Endothelial cell of umbilical vein (primary cell): ENCODE measurements around the gene ATG7. TPM values are rescaled to one million over a fixed set of nuclear protein-coding genes. Genes with fewer than 3 reads are reported as not detected.

Experiments used
- BruUV-seq: library from RNA; stranded (reverse); fragments of 400-500 nt; replicated peaks from 2 replicates; lab custom pipeline; 2021; lab: Mats Ljungman, UMichigan
- CTCF ChIA-PET: fragments of 300-600, 350-600 bp; sonication (Branson Sonifier 250); formaldehyde crosslinking; loops from one replicate; lab custom pipeline; 2021; ENCODE audit warnings: antibody characterized with exemption, inconsistent platforms; lab: Charles Lee
- POLR2A ChIA-PET: fragments of 300-600, 350-600 bp; sonication (Branson Sonifier 250); formaldehyde crosslinking; loops from one replicate; lab custom pipeline; 2021; ENCODE audit warnings: antibody characterized with exemption, inconsistent platforms; lab: Charles Lee
- DNase-seq: peaks from one replicate; pipeline ENCODE4 v3.0.0-alpha.2; 2011; ENCODE audit warnings: low read depth, low spot score
- FAIRE-seq: peaks from 2 replicates; lab custom pipeline; 2011; peaks lifted over from hg19 to GRCh38; lab: Jason Lieb, UNC
- H2AFZ ChIP-seq: 2 replicates; pipeline ENCODE4 v1.6.0; 2012; ENCODE audit warnings: low read depth, low read length, control low read depth, inconsistent platforms
- H3K27ac ChIP-seq: 2 replicates; pipeline ENCODE4 v1.5.1; 2011; ENCODE audit warnings: low read depth, mild to moderate bottlenecking, control low read depth, low read length, moderate library complexity; ENCODE audit not compliant: insufficient read depth
- H3K27me3 ChIP-seq, 2 experiments: 2 replicates each; pipeline versions ENCODE4 v1.6.0 to v1.6.1; 2011; ENCODE audit warnings: low read length in 2 of 2, mixed read lengths in 1 of 2; ENCODE audit not compliant: control insufficient read depth in 2 of 2, insufficient read depth in 2 of 2
- H3K36me3 ChIP-seq, 2 experiments: 2 replicates in 1 of 2; 3 replicates in 1 of 2; pipeline ENCODE4 v1.5.1; 2011; ENCODE audit warnings: low read length in 2 of 2, mild to moderate bottlenecking in 1 of 2, moderate library complexity in 1 of 2; ENCODE audit not compliant: control insufficient read depth in 2 of 2, insufficient read depth in 2 of 2; ENCODE audit errors: extremely low read depth in 1 of 2
- H3K4me1 ChIP-seq: 3 replicates; pipeline ENCODE4 v1.5.1; 2011; ENCODE audit warnings: mild to moderate bottlenecking, low read length; ENCODE audit not compliant: control insufficient read depth, insufficient read depth; ENCODE audit errors: extremely low read depth
- H3K4me2 ChIP-seq: 2 replicates; pipeline ENCODE4 v1.6.1; 2011; ENCODE audit warnings: low read length, control low read depth, mixed read lengths; ENCODE audit not compliant: insufficient read depth
- H3K4me3 ChIP-seq, 3 experiments: fragments of 200-600 bp in 1 of 3; sonication (generic), shearing (Covaris generic) in 1 of 3; replicated peaks in 1 of 3; 2 replicates each; pipeline ENCODE4 v1.5.1; 2011 to 2016; ENCODE audit warnings: control low read depth in 3 of 3, low read length in 3 of 3, mild to moderate bottlenecking in 2 of 3, inconsistent platforms in 1 of 3, low read depth in 1 of 3, moderate library complexity in 1 of 3; ENCODE audit not compliant: insufficient read depth in 1 of 3
- H3K79me2 ChIP-seq: 2 replicates; pipeline ENCODE4 v1.6.0; 2012; ENCODE audit warnings: low read length, inconsistent platforms; ENCODE audit not compliant: control insufficient read depth, insufficient read depth
- H3K9ac ChIP-seq: replicated peaks from 2 replicates; pipeline ENCODE3; 2011; ENCODE audit warnings: low read length, control low read depth; ENCODE audit not compliant: insufficient read depth; ENCODE audit errors: extremely low read depth
- H3K9me1 ChIP-seq: replicated peaks from 3 replicates; pipeline ENCODE4 v1.6.0; 2011; ENCODE audit warnings: mild to moderate bottlenecking, low read length; ENCODE audit not compliant: control insufficient read depth, insufficient read depth; ENCODE audit errors: extremely low read depth
- H3K9me3 ChIP-seq: replicated peaks from 2 replicates; pipeline ENCODE4 v1.5.1; 2012; ENCODE audit warnings: low read length, inconsistent platforms; ENCODE audit not compliant: control insufficient read depth, insufficient read depth
- H4K20me1 ChIP-seq: replicated peaks from 2 replicates; pipeline ENCODE3; 2011; ENCODE audit warnings: mild to moderate bottlenecking, low read length; ENCODE audit not compliant: control insufficient read depth, insufficient read depth; ENCODE audit errors: extremely low read depth
- CTCF ChIP-seq, 2 donors: IDR thresholded peaks; 1 replicate in 1 of 2; 2 replicates in 1 of 2; pipeline ENCODE4 v1.5.1; 2011; ENCODE audit warnings: low read length in 2 of 2, mild to moderate bottlenecking in 2 of 2, moderate library complexity in 2 of 2, control low read depth in 1 of 2, inconsistent platforms in 1 of 2, low read depth in 1 of 2; ENCODE audit not compliant: insufficient read depth in 1 of 2; ENCODE audit errors: extremely low read depth in 1 of 2
- EZH2 ChIP-seq: IDR thresholded peaks from 2 replicates; pipeline ENCODE4 v1.6.1; 2012; ENCODE audit warnings: borderline replicate concordance, low read depth, mild to moderate bottlenecking, moderate library complexity, low read length, inconsistent platforms; ENCODE audit not compliant: severe bottlenecking
- FOS ChIP-seq: IDR thresholded peaks from 2 replicates; pipeline ENCODE4 v1.6.1; 2011; ENCODE audit warnings: mild to moderate bottlenecking, low read length, moderate library complexity, borderline replicate concordance; ENCODE audit not compliant: insufficient read depth
- GATA2 ChIP-seq: IDR thresholded peaks from 2 replicates; pipeline ENCODE4 v1.7.0; 2011; ENCODE audit warnings: low read depth, mild to moderate bottlenecking, moderate library complexity, mixed read lengths, low read length; ENCODE audit not compliant: insufficient read length, insufficient read depth
- JUN ChIP-seq: IDR thresholded peaks from 2 replicates; pipeline ENCODE4 v1.6.1; 2011; ENCODE audit warnings: borderline replicate concordance, low read depth; ENCODE audit not compliant: insufficient read length, insufficient read depth
- MAX ChIP-seq: IDR thresholded peaks from 2 replicates; pipeline ENCODE4 v1.6.1; 2011; ENCODE audit not compliant: insufficient read depth, insufficient read length
- MYC ChIP-seq: IDR thresholded peaks from one replicate; pipeline ENCODE4 v1.6.1; 2011; ENCODE audit warnings: mild to moderate bottlenecking, low read depth, low read length
- POLR2A ChIP-seq: IDR thresholded peaks from 2 replicates; pipeline ENCODE4 v1.6.1; 2012; ENCODE audit warnings: low read depth, mild to moderate bottlenecking, control low read depth, low read length
- POLR2AphosphoS5 ChIP-seq: IDR thresholded peaks from 2 replicates; pipeline ENCODE4 v1.6.1; 2012; ENCODE audit warnings: low read depth, mild to moderate bottlenecking, control low read depth, low read length, moderate library complexity; ENCODE audit not compliant: insufficient read depth
- dilution Hi-C: fragments of 300-500 bp; cut with MboI; formaldehyde crosslinking; loops from one replicate; pipeline ENCODE4 v1.15.0; 2019; ENCODE audit warnings: low sequenced_read_pairs; ENCODE audit not compliant: extremely low pct_ligation_motif_present
- intact Hi-C: fragments of 100-400 bp; cut with micrococcal nuclease; formaldehyde crosslinking; loops from one replicate; pipeline ENCODE4 v1.10.0; 2022
- polyA plus RNA-seq, 4 experiments: library from polyadenylated mRNA; depleted of rRNA in 3 of 4; stranded (reverse) in 3 of 4; unstranded in 1 of 4; fragments of >200 nt; gene quantifications; 2 replicates each; pipeline versions ENCODE4 v1.2.1 to v1.2.3, GENCODE V29; 2011 to 2012; ENCODE audit warnings: missing spikeins in 1 of 4
- total RNA-seq: library from RNA; stranded (reverse); gene quantifications from 2 replicates; pipeline ENCODE4 v1.2.3, GENCODE V29; 2021

Gene ATG7
- total and polyA plus RNA-seq, 2 donors (not counting 3 experiments of a cell fraction or from before 2014, with no cell fraction given): 30.8 to 48.3 TPM

GRCh38 chr3:11541321-11542303 lies 269.4 kb downstream of the ATG7 start:
- Histone ChIP-seq H3K4me1 (no peaks in the 10 kb centered on the region), H3K4me2 (no peak overlapping the region), H3K9me1 (no peaks in the 10 kb centered on the region), H3K9me3 (no peaks in the 10 kb centered on the region), H3K79me2 (no peaks in the 10 kb centered on the region), H3K36me3 (no peaks in the 10 kb centered on the region), H3K27me3 (no peaks in the 10 kb centered on the region), H3K27ac (no peak overlapping the region), H3K4me3 (no peak overlapping the region), H3K9ac (no peak overlapping the region), H2AFZ (no peak overlapping the region), H4K20me1 (no peaks in the 10 kb centered on the region)
- dilution Hi-C loops (no loop called here), intact Hi-C loops (no loop called here)
- POLR2A ChIA-PET: no interaction called here
- DNase-seq (no peak), FAIRE-seq (no peak)
- TF ChIP-seq JUN: no peak
- TF ChIP-seq EZH2: no peak
- TF ChIP-seq CTCF (IDR thresholded peaks at IDR 0.05; ENCODE audit: extremely low read depth in 1 of 2, insufficient read depth in 1 of 2, low read depth in 1 of 2, low read length in 2 of 2): no peak
- no peak for TF ChIP-seq MYC
- no peak for TF ChIP-seq FOS
- TF ChIP-seq MAX: no peak
- no peak for TF ChIP-seq POLR2AphosphoS5
- no peak for TF ChIP-seq POLR2A
- no peak for TF ChIP-seq GATA2
- BruUV-seq: no TSS peak
- CTCF ChIA-PET: interaction anchor here (1.1 to 1.9 kb wide), 2 partner anchors 8 to 19 kb away, joined by 4 to 5 read pairs; no protein-coding TSS in a partner anchor
